ENCODE data around the gene TRIM71.

Gene TRIM71

GRCh38 chr3:32866533-32866932 lies 48.7 kb downstream of the TRIM71 start:
- no peak for DNase-seq (ENCODE audit: low read depth in 2 of 2)

DNA sequence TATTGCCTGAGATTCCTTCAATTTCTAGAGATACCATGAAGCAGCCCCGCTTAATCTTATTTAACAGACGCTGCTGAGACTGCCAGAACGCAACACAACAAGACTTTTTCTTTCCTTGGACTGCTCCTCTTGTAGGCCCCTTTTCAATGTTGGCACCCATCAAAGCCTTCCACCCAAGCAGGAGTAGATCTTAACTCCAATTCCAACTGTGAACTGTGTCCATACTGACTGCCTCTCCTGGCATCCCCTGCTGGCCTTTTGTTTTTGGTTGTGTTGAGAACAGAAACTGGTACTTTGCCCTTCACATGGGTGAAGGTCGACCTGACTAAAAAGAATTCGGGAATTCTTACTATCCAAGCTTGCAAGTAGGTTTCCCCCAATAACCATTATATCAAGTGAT lies 50.2 kb downstream of the TRIM71 start:
- no peak for DNase-seq (ENCODE audit: low read depth in 2 of 2)

GRCh38 chr3:32868719-32869512 lies 51.1 kb downstream of the TRIM71 start:
- DNase-seq (ENCODE audit: low read depth in 2 of 2), result no peak

DNA sequence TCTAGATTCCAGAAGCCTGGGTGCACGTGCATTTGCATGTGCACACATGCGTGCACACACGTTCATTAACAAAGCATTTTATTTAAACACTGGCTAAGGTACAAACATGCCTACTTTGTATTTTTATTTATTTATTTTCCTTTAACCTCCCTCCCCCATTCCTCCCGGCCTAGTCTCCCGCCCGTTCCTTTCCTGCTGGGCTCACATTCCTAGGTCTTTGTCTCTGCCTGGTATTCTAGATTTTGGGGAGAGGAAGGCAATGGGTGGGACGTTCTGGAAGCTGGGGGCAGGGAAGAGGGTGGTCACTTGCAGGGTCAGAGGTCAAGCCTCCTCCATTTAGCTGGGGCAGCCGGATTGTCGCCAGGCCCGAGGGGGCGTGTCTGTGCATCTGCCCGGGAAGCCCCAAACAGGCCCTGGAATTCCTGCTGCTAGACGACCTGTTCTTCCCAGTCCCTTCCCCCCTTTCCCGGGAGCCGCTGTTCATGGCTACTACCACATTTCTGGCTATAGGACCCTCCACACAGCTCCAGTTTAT lies 51.8 kb downstream of the TRIM71 start:
- DNase-seq (ENCODE audit: low read depth in 2 of 2), result no peak

GRCh38 chr3:32870373-32871095 lies 52.7 kb downstream of the TRIM71 start:
- no peak for DNase-seq (ENCODE audit: low read depth in 2 of 2)

- DNase-seq (ENCODE audit: low read depth in 2 of 2), result no peak
Measured at GRCh38 chr3:32871273-32871672, 53.5 kb downstream of the TRIM71 start.

DNA sequence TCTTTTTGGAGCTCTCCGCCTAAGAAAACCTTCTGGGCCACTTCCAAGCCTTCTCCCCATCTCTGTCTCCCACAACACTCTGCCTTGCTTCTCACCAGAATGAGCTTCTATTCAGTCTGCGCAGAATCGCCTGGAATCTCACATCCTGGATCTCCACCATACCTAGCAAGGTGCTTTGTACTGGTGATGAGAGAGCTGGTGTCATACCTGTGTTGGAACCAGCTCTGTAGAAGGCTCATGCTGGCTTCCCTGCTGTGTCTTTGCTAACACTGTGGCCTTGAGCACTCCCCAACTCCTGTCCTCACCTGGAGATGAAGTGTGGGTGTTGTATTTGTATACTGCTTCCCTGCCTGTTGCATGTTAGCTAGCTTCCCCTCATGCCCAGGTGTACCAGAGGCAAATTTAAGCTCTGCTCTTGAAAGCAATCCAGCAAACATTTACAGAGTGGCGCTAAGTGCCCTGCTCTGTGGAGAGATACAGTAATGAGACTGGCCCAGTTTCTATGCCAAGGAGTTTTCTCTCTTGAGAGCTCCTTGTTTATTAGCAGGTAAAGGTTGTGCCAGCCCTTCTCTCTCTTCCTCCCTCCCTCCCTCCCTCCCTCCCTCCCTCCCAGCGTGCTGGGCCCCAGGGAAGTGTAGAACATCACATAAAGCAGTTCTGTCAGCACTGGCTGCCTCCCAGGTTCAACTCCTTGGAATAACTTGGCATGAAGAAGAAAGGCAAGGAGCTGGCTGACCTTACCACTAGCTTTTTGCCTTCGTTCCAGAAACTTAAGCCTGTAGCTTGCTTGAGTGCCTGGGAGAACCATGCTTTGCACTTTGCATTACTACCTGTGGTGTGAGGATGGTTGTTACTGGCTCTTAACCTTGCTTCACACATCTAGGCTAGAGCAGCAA lies 54.9 kb downstream of the TRIM71 start:
- DNase-seq (ENCODE audit: low read depth in 2 of 2), result no peak

DNA sequence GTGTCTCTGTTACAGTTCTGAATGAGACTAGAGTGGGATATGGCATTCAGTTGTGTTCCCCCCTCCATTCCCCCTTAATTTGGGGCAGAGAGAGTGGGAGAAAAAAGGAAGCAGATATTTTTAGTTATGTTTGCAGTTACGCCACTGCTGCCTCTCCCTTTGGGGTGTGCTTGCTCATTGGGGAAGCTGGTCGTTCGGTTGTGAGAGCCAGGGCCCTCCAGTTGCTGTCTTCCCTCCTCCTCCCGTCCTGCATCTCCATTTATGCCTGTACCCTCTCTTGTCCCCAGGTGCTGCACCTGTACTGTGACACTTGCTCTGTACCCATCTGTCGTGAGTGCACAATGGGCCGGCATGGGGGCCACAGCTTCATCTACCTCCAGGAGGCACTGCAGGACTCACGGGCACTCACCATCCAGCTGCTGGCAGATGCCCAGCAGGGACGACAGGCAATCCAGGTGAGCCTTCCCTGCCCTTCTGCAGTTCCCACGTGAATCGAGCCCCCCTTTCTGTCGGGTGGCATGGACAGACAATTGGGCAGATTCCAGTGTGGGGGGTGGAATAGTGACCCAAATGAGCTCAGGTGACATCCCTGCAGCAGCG lies 55.8 kb downstream of the TRIM71 start:
- no peak for DNase-seq (ENCODE audit: low read depth in 2 of 2)

- DNase-seq (ENCODE audit: low read depth in 2 of 2), result no peak
Measured at GRCh38 chr3:32876920-32877319, 59.1 kb downstream of the TRIM71 start.

GRCh38 chr3:32877598-32877997 lies 59.8 kb downstream of the TRIM71 start:
- no peak for DNase-seq (ENCODE audit: low read depth in 2 of 2)

DNA sequence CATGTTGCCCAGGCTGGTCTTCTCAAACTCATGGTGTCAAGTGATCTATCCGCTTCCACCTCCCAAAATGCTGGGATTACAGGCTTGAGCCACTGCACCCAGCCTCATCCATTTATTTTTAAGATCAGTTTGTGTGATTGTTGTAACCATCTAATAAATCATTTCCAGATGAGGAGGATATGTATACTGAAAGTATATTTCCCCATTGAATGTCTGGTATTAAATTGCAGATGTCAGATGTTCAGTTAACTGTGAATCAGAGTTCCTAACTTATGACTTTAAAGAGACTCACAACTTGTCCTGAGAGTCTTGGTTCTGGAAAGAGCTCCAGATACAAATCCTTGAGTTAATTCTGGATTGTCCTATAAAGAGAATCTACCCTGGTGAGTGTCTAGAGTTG lies 62.4 kb downstream of the TRIM71 start:
- DNase-seq (ENCODE audit: low read depth in 2 of 2), result no peak

DNA sequence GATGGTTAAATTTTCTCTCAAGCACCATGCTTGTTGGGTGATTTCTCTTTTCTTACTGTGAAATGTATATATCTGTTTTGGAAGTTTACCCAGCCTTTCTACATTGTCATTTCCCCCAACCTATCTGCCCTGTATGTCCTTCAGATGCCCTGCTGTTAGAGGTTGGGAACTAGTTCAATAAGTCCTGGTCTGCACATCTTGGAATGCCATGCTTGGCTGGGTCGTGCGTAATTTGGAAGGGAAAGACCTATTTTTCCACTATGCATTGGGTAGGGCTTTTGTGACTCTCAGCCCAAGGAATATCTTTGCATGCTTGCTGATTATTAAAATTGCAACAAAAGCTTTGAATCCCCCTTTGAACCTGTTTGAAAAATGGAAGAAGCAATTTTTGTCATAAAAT lies 63.8 kb downstream of the TRIM71 start:
- DNase-seq (ENCODE audit: low read depth in 2 of 2), result no peak

- no peak for DNase-seq (ENCODE audit: low read depth in 2 of 2)
Measured at GRCh38 chr3:32882189-32882588, 64.4 kb downstream of the TRIM71 start.

DNA sequence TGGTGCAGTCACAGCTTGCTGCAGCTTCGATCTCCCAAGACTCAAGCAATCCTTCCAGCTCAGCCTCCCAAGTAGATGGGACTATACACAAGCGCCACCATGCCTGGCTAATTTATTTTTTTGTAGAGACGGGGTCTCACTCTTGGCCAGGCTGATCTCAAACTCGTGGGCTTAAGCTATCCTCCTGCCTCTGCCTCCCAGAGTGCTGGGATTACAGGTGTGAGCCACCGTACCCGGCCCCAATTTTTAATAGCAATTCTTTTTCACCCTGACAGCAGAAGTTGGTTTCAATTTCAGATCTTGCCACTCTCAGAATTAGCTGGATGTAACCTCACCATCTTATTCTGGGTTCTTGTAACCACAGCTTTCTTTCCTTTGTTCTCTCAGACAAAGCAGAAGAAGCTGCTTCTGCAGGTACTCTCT lies 64.8 kb downstream of the TRIM71 start:
- DNase-seq (ENCODE audit: low read depth in 2 of 2), result no peak

DNA sequence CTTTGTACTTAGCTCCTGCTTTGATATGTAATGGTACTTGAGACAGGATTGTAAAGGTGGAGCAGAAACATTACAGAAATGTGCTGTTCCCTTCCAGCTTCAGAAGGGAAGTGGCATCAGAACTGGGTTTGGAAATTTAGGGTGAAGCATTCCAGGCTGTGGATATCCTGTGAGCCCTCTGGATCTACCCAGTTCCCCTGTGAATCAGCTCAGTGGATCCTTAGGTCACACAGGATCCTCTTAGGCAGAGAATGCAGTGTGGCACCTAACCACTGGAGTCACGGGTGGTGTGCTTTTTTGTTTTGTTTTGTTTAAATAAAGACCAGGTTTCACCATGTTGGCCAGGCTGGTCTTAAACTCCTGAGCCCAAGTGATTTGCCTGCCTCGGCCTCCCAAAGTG lies 66.0 kb downstream of the TRIM71 start:
- no peak for DNase-seq (ENCODE audit: low read depth in 2 of 2)

GRCh38 chr3:32884591-32884990 lies 66.8 kb downstream of the TRIM71 start:
- no peak for DNase-seq (ENCODE audit: low read depth in 2 of 2)

GRCh38 chr3:32885283-32885901 lies 67.6 kb downstream of the TRIM71 start:
- no peak for DNase-seq (ENCODE audit: low read depth in 2 of 2)

- no peak for DNase-seq (ENCODE audit: low read depth in 2 of 2)
Measured at GRCh38 chr3:32886296-32886695, 68.5 kb downstream of the TRIM71 start.

- DNase-seq (ENCODE audit: low read depth in 2 of 2), result no peak
Measured at GRCh38 chr3:32886911-32887310, 69.1 kb downstream of the TRIM71 start.

GRCh38 chr3:32888739-32889138 lies 70.9 kb downstream of the TRIM71 start:
- DNase-seq (ENCODE audit: low read depth in 2 of 2), result no peak

Data from stimulated activated CD8-positive, alpha-beta memory T cell treated with anti-CD3 and anti-CD28 coated beads, Interleukin-7, amount 100 ng/mL, for 4 hours (primary cell).